Natural killer cell (primary cell): Measurements from ENCODE around the gene WASHC3. TPM values are rescaled to one million over a fixed set of nuclear protein-coding genes. Genes with fewer than 3 reads are reported as not detected.

Source experiments
- ATAC-seq, 3 donors: fragments of 150-1000 bp in 2 of 3; fragments of 200-7000 bp in 1 of 3; cut with Tn5 transposase; 1 replicate in 1 of 3; 2 replicates in 2 of 3; pipeline ENCODE4 v1.10.0; 2021; ENCODE audit warnings: mild to moderate bottlenecking in 2 of 3, moderate library complexity in 2 of 3
- DNase-seq, 2 donors: peaks; one replicate each; pipeline versions ENCODE4 v3.0.0 to v3.0.0-alpha.2; 2013 to 2021; ENCODE audit warnings: mixed read lengths in 1 of 2
- H3K27ac ChIP-seq: one replicate; pipeline ENCODE4 v1.5.1; 2013; ENCODE audit warnings: mild to moderate bottlenecking, low read length
- H3K27me3 ChIP-seq: one replicate; pipeline ENCODE4 v1.6.1; 2013; ENCODE audit warnings: low read length; ENCODE audit not compliant: control insufficient read depth, insufficient read depth
- H3K36me3 ChIP-seq: one replicate; pipeline ENCODE4 v1.6.1; 2013; ENCODE audit warnings: low read length; ENCODE audit not compliant: control insufficient read depth, insufficient read depth
- H3K4me1 ChIP-seq: one replicate; pipeline ENCODE4 v1.6.1; 2013; ENCODE audit warnings: low read length; ENCODE audit not compliant: control insufficient read depth, insufficient read depth
- H3K4me3 ChIP-seq: one replicate; pipeline ENCODE4 v1.5.1; 2013; ENCODE audit warnings: low read length
- H3K9me3 ChIP-seq: one replicate; pipeline ENCODE4 v1.6.1; 2013; ENCODE audit warnings: low read length; ENCODE audit not compliant: control insufficient read depth, insufficient read depth
- H3K27ac Mint-ChIP-seq, 2 donors: one replicate each; pipeline ENCODE4 v1.8.0; 2022; ENCODE audit warnings: mild to moderate bottlenecking in 2 of 2, mixed read lengths in 2 of 2, moderate library complexity in 1 of 2
- H3K27me3 Mint-ChIP-seq, 2 donors: one replicate each; pipeline ENCODE4 v1.8.0; 2022; ENCODE audit warnings: low read depth in 2 of 2, mixed read lengths in 2 of 2
- H3K36me3 Mint-ChIP-seq: one replicate; pipeline ENCODE4 v1.8.0; 2022; ENCODE audit warnings: mixed read lengths
- H3K4me1 Mint-ChIP-seq, 2 donors: one replicate each; pipeline ENCODE4 v1.8.0; 2022; ENCODE audit warnings: mixed read lengths in 2 of 2
- H3K4me3 Mint-ChIP-seq: one replicate; pipeline ENCODE4 v1.8.0; 2022; ENCODE audit warnings: mild to moderate bottlenecking, moderate library complexity, mixed read lengths
- H3K9me3 Mint-ChIP-seq, 2 donors: one replicate each; pipeline ENCODE4 v1.8.0; 2022; ENCODE audit warnings: mixed read lengths in 2 of 2
- CTCF ChIP-seq: fragments of 200-600 bp; IDR thresholded peaks from one replicate; pipeline ENCODE4 v1.8.0; 2022; ENCODE audit warnings: antibody characterized with exemption
- WGBS: methylation state at CpG from one replicate; pipeline ENCODE4 v1.1.7; 2013; ENCODE audit warnings: missing lambda C conversion rate; ENCODE audit not compliant: insufficient coverage; 5-methylcytosine and 5-hydroxymethylcytosine counted together
- intact Hi-C: fragments of 100-400 bp; cut with micrococcal nuclease; formaldehyde crosslinking; loops from one replicate; pipeline ENCODE4 v1.14.2; 2022
- total RNA-seq, 4 donors: library from RNA; stranded (reverse); fragments of 120-200 nt in 1 of 4; gene quantifications; one replicate each; pipeline versions ENCODE4 v1.2.3 to v1.2.4, GENCODE V29; 2013 to 2022

Gene WASHC3
- total RNA-seq, 3 donors from 2014 or later (not counting 1 experiment from before 2014, with no cell fraction given) = 34.6 to 43.2 (median 41.4) TPM

- DNase-seq (no peak), ATAC-seq (no peak)
- Mint-ChIP-seq H3K27ac (no peak overlapping the region), H3K27me3 (no peaks in the 10 kb centered on the region), H3K9me3 (no peaks in the 10 kb centered on the region), H3K4me1 (peaks cover 0 to 6% of the 10 kb centered on the region in 2 donors), H3K4me3 (no peak overlapping the region), H3K36me3 (no peaks in the 10 kb centered on the region)
- no peak overlapping the region for H3K27ac ChIP-seq
- intact Hi-C loops = no loop called here
- H3K27me3 ChIP-seq = no peaks in the 10 kb centered on the region
- no peaks in the 10 kb centered on the region for H3K4me1 ChIP-seq
- no peak overlapping the region for H3K4me3 ChIP-seq
- H3K36me3 ChIP-seq = peaks cover 14% of the 10 kb centered on the region
- no peaks in the 10 kb centered on the region for H3K9me3 ChIP-seq
- WGBS = 100% methylated on average over 3 of the region's 3 CpGs
- TF ChIP-seq CTCF = no peak
Observed at GRCh38 chr12:102009796-102010195, 52.0 kb downstream of the WASHC3 start.

DNA sequence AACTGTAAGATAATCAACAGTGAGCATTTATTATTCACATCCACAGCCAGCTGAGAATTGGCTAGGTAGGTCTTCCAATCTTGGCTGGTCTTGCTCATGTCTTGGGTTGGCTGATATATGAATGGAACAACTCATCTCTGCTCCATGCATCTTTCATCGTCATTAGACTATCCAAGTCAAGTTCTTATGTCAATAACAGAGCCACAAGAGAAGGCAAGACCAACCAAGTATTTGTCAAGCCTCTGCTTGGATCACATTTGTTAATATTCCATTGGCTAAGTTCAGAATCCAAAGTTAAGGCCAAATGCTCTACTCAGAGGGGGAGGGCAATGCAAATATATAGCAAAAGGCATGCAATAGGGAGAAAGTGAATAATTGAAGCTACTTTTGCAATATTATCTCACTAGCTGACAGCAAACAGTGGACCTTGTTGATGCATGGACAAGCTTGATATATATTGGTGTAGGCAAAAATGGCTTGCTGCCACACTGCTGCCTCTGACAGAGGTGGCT, 53.1 kb downstream of the WASHC3 start:
- Histone ChIP-seq H3K36me3 (peaks cover 12% of the 10 kb centered on the region), H3K4me1 (no peaks in the 10 kb centered on the region), H3K9me3 (no peaks in the 10 kb centered on the region), H3K27ac (no peak overlapping the region), H3K4me3 (no peak overlapping the region), H3K27me3 (no peaks in the 10 kb centered on the region)
- WGBS = no CpG with 5 or more reads among the region's 1 CpG
- no peak overlapping the region for H3K27ac Mint-ChIP-seq
- H3K4me3 Mint-ChIP-seq = no peak overlapping the region
- intact Hi-C loops = no loop called here
- no peaks in the 10 kb centered on the region for H3K27me3 Mint-ChIP-seq
- no peak for DNase-seq
- no peak for TF ChIP-seq CTCF
- H3K4me1 Mint-ChIP-seq = peaks cover 0 to 6% of the 10 kb centered on the region in 2 donors
- ATAC-seq = no peak
- no peaks in the 10 kb centered on the region for H3K36me3 Mint-ChIP-seq
- H3K9me3 Mint-ChIP-seq = no peaks in the 10 kb centered on the region

- Mint-ChIP-seq H3K4me1 (peaks cover 0 to 5% of the 10 kb centered on the region in 2 donors), H3K27ac (no peak overlapping the region), H3K9me3 (no peaks in the 10 kb centered on the region), H3K27me3 (no peaks in the 10 kb centered on the region), H3K4me3 (no peak overlapping the region), H3K36me3 (no peaks in the 10 kb centered on the region)
- Histone ChIP-seq H3K9me3 (no peaks in the 10 kb centered on the region), H3K27ac (no peak overlapping the region), H3K27me3 (no peaks in the 10 kb centered on the region), H3K36me3 (no peaks in the 10 kb centered on the region), H3K4me1 (no peaks in the 10 kb centered on the region), H3K4me3 (no peak overlapping the region)
- no peak for TF ChIP-seq CTCF
- WGBS = 94% methylated on average over 5 of the region's 5 CpGs
- DNase-seq (no peak), ATAC-seq (no peak)
- intact Hi-C loops = no loop called here
Observed at GRCh38 chr12:102005256-102005655, 56.5 kb downstream of the WASHC3 start.

GRCh38 chr12:101997102-101997501, 64.7 kb downstream of the WASHC3 start:
- no peaks in the 10 kb centered on the region for H3K27me3 ChIP-seq
- no peaks in the 10 kb centered on the region for H3K9me3 Mint-ChIP-seq
- no peaks in the 10 kb centered on the region for H3K4me1 Mint-ChIP-seq
- DNase-seq (no peak), ATAC-seq (no peak)
- H3K36me3 ChIP-seq = no peaks in the 10 kb centered on the region
- H3K27me3 Mint-ChIP-seq = peaks cover 15 to 29% of the 10 kb centered on the region in 2 donors
- no peak overlapping the region for H3K27ac ChIP-seq
- H3K36me3 Mint-ChIP-seq = no peaks in the 10 kb centered on the region
- no peak overlapping the region for H3K27ac Mint-ChIP-seq
- intact Hi-C loops = no loop called here
- H3K4me1 ChIP-seq = no peaks in the 10 kb centered on the region
- no peak for TF ChIP-seq CTCF
- no peak overlapping the region for H3K4me3 Mint-ChIP-seq
- WGBS = 92% methylated on average over 5 of the region's 5 CpGs
- H3K9me3 ChIP-seq = no peaks in the 10 kb centered on the region
- H3K4me3 ChIP-seq = no peak overlapping the region
